NOMO-1 treated with DMSO at 0.1 percent for 48 hours (cell line): Measurements from ENCODE around the gene ENPP6.
"Not testable (repeated sequence)": the region's sequence is repeated elsewhere in the genome, so short reads cannot be mapped to it uniquely, and the experiment has no call there.

Experiments used
- DNase-seq: peaks from one replicate; lab custom pipeline; 2025; ENCODE audit not compliant: unreplicated experiment; lab: John Stamatoyannopoulos, UW

ENPP6 gene

DNA sequence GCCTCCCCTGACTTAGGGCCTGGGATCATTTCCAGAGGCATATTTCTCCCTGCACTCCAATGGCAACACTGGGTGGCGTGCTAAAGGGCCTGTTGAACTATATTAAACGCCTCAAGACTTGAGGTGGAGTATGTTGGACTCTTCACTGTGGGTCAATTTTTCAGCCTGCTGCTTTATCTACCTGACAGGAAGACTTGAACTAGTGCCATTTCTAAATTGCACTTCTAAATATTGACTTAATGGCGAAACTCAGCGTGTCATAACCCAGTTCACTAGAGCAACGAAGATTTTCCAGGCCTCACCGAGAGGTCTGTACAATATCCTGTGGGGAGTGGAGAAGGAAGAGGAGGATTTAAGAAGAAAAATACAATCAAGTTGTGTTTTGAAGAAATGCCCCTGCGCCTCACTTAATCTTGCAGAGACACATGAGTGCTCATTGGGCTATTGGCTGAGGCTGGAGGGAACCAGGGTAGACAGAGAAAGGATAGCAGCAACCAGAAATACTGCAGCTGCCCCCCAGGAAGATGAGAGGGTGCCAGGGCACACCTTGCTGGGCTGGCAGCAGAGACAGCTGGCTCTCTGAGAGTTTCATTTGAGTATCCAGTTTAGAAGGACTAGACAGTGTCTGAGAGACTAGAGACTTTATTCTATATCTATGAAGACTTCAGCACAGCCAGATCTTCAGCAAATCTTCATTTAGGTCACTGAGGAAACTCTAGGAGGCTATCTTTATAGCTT, 67.4 kb downstream of the ENPP6 start:
- DNase-seq = no peak

GRCh38 chr4:184148738-184149637, 68.7 kb downstream of the ENPP6 start:
- peak; percentile 41 for DNase-seq

DNA sequence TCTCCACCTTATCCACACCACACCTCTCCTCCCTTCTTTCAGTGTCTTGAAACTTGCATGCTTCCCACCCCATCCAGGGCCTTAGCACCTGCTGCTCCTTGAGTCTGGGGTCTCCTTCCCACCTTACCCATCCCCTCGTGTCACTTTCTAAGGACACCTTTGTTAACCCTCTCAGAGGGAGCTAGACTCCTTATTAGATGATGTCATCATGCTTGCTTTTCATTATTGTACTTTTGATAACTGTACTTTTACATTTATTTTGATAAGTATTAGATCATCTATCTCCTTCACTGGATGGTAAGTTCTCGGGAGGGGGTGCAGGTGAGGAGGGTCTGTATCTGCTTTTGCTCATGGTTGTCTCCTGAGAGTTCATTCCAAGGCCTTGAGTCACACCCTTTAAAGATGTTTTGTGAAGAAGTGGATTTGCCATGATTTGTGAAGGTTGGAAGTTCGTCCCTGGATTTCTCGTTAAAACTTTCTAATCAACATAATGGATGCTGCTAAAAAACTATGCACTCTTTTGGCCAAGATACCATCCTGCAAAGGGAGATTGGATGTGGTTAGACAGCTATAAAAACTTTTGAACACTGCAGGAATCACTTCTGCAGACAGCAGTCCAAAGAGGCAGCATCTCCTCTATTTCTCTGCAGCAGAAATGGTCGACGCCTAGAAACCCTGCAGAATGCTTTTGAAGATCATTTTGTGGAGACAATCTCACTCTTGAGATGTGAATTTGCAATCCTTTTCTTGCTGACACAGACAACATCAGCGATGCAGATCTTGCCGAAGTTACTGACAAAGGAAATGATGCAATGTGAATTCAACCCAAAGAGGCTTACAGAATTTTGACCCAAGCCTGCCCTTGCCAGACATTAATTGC, 69.6 kb downstream of the ENPP6 start:
- DNase-seq = peak; percentile 73

- no peak for DNase-seq
These were observed 70.7 kb downstream of the ENPP6 start for GRCh38 chr4:184146951-184147350.

DNA sequence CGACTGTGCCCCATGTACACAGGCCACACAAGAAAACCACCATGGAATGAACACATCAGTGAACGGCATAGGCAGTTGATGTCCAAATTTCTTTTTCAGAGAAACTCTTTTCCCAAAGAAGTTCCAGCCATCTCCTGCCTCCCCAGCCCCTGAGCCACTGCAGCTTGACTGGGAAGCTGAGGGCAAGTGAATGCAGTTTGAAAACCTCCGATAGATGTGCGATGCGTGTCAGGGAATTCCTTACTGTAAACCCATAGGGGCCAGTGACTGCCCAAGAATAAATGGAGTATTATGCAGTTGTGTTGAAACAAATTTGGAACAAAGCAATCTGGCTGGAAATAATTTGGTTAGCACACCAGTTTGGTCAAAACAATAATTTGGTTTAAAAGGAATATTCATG, 72.1 kb downstream of the ENPP6 start:
- DNase-seq = no peak

GRCh38 chr4:184143770-184144564, 73.7 kb downstream of the ENPP6 start:
- DNase-seq = no peak

DNA sequence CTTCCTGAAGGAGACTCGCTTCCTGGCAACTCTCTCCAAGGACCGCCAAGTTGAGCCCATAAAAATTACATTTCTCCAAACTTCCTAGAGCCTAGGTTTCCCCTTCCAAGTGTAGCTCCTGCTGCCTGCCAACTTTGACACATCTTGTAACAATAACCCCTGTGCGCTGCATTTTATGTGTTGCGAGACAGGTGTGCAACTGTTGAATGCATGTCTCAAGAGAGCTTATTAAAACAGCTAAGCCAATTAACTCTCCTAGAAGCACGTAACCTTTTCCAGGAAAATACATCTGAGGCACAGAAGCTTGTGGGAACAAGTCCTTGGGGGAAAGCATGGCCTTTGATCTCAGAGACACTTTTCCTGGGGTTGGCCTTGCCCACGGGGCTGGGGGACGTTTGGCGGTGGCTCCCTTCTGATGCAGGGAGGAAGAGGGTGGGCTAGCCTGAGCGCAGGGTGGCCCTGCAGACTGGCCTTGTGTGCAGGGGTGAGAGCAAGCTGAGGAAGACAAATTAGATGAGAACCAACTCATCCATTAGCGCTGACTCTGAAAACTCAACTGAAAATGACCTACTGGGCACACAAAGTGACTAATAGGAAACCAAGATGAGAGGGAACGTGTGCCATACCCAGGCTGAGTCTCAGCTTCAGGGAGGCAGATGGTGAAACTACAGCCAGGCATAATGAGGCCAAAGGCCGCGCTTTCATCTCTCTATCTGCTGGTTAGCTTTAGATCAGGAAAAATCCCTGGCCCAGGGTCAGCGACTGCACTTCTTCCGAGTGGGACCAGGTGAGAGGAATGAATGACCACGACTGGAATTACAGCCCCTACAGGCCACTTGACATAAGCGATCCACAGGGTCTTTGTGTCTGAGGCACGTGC, 75.3 kb downstream of the ENPP6 start:
- no peak for DNase-seq

DNA sequence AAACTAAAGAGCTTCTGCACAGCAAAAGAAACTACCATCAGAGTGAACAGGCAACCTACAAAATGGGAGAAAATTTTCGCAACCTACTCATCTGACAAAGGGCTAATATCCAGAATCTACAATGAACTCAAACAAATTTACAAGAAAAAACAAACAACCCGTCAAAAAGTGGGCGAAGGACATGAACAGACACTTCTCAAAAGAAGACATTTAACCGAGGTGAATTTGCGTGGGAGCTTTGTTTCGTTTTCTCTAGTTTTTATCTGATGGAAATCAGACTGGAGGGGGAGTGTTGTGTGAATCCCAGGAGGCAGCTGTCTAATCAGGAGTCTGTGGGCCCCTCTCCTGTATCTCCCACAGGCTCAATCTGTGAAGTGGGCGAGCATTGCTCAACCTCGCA, 76.8 kb downstream of the ENPP6 start:
- DNase-seq = not testable (repeated sequence)

GRCh38 chr4:184136525-184136924, 81.1 kb downstream of the ENPP6 start:
- no peak for DNase-seq

- DNase-seq = no peak
These were observed 90.9 kb downstream of the ENPP6 start for GRCh38 chr4:184126800-184127199.

GRCh38 chr4:184122631-184123408, 94.9 kb downstream of the ENPP6 start:
- DNase-seq = no peak

- no peak for DNase-seq
These were observed 97.0 kb downstream of the ENPP6 start for GRCh38 chr4:184120549-184121127.

GRCh38 chr4:184117662-184118199, 99.9 kb downstream of the ENPP6 start:
- DNase-seq = no peak

DNA sequence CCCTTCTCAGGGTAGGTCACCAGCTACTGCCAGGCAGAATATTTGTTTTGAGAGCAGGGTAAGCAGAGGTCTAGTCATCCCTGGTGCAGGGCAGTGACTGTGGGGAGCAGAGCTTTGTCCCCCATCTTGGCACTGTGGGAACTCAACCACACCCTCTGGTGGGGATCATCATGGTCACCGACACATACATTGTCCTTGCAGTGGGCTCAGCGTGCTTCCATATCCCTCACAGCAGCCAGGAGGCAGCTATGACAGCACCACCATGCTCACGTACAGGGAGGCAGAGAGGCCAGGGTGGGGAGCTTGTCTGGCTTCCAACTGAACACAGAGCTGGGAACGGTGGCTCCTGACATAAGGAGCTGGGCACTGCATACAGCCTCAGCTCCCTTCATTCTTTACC, 102.3 kb downstream of the ENPP6 start:
- no peak for DNase-seq

GRCh38 chr4:184114431-184114830, 103.2 kb downstream of the ENPP6 start:
- no peak for DNase-seq

GRCh38 chr4:184112006-184112550, 105.6 kb downstream of the ENPP6 start:
- no peak for DNase-seq

DNA sequence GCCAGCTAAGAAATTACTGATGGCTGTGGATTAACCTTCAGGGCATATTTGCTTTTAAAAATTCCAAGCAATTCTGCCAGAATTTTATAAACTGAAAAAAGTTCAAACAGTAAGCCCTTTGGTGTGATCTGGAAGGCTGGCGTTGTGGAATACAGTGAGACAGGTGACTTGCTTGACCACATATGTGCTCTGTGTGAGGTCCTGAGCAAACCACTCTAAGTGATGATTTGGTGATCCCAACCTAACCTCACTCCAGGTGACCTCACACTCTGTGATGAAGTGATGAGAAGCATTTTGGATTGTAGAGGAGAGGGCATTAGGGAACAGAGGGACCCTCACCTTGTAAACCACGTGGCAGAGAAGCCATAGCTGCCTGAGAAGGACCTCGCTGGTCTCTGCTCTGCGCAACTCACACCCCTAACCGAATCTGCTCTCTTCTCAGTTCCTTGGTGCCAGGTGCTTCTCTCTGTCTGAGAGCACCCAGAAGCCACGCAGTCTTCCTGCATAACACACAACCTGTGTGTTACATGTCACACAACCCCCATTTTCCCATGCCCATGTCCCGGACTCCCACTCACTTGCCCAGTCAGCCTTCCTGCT, 106.3 kb downstream of the ENPP6 start:
- DNase-seq = no peak
